H1 (cell line): Measurements from ENCODE around the gene ST3GAL2.

Experiments used
- ATF2 ChIP-seq: IDR thresholded peaks from 2 replicates; pipeline ENCODE4 v1.6.1; 2012; ENCODE audit warnings: low read length, inconsistent platforms
- CHD2 ChIP-seq: IDR thresholded peaks from 2 replicates; pipeline ENCODE4 v1.6.1; 2012; ENCODE audit warnings: low read length, improper control_type of control experiment
- RAD21 ChIP-seq, 2 experiments: IDR thresholded peaks in 1 of 2; conservative IDR thresholded peaks in 1 of 2; 2 replicates each; pipeline ENCODE4 v1.6.1; 2011; ENCODE audit warnings: low read depth in 2 of 2, low read length in 2 of 2, improper control_type of control experiment in 1 of 2, inconsistent platforms in 1 of 2, mild to moderate bottlenecking in 1 of 2, moderate library complexity in 1 of 2
- SIN3A ChIP-seq, 2 experiments: IDR thresholded peaks in 1 of 2; conservative IDR thresholded peaks in 1 of 2; 2 replicates each; pipeline ENCODE4 v1.6.1; 2011 to 2012; ENCODE audit warnings: low read length in 2 of 2, improper control_type of control experiment in 1 of 2, low read depth in 1 of 2, mild to moderate bottlenecking in 1 of 2

- TF ChIP-seq ATF2 (no peak), SIN3A (conservative IDR thresholded peaks at IDR 0.05 in 1 of 2, IDR thresholded peaks at IDR 0.05 in 1 of 2; ENCODE audit: low read depth in 1 of 2, low read length in 2 of 2) (no peak), RAD21 (IDR thresholded peaks at IDR 0.05 in 1 of 2, conservative IDR thresholded peaks at IDR 0.05 in 1 of 2; ENCODE audit: low read depth in 2 of 2, low read length in 2 of 2) (no peak), CHD2 (no peak)
These were observed 16.4 kb downstream of the ST3GAL2 start for GRCh38 chr16:70422543-70422942.
